GM12892 (cell line): ENCODE measurements around the gene LCE1A.

Experiments used
- DNase-seq: peaks from one replicate; pipeline ENCODE4 v3.0.0; 2011; ENCODE audit not compliant: insufficient read length
- FAIRE-seq: peaks from 2 replicates; lab custom pipeline; 2011; peaks lifted over from hg19 to GRCh38; lab: Jason Lieb, UNC
- POLR2AphosphoS5 ChIP-seq: IDR thresholded peaks from 2 replicates; pipeline ENCODE4 v1.6.1; 2011; ENCODE audit warnings: low read depth, low read length, control low read depth

LCE1A gene

GRCh38 chr1:152876827-152877226 is 49.6 kb downstream of the LCE1A start:
- TF ChIP-seq POLR2AphosphoS5, result no peak
- FAIRE-seq (no peak), DNase-seq (no peak)
